Breast epithelium (tissue), 3 donors: ENCODE results near the gene BTK.

Experiments used
- POLR2A ChIP-seq: fragments of 450-650 bp; IDR thresholded peaks from one replicate; pipeline ENCODE4 v1.6.1; 2016; ENCODE audit warnings: antibody characterized with exemption, mild to moderate bottlenecking, moderate library complexity
- TF ChIP-seq, protein P1 (sequence below), 3 donors: fragments of 450-650 bp; IDR thresholded peaks; one replicate each; pipeline ENCODE4 v1.5.1; 2016 to 2017; ENCODE audit warnings: antibody characterized with exemption in 3 of 3, mild to moderate bottlenecking in 3 of 3, moderate library complexity in 3 of 3

DNA sequence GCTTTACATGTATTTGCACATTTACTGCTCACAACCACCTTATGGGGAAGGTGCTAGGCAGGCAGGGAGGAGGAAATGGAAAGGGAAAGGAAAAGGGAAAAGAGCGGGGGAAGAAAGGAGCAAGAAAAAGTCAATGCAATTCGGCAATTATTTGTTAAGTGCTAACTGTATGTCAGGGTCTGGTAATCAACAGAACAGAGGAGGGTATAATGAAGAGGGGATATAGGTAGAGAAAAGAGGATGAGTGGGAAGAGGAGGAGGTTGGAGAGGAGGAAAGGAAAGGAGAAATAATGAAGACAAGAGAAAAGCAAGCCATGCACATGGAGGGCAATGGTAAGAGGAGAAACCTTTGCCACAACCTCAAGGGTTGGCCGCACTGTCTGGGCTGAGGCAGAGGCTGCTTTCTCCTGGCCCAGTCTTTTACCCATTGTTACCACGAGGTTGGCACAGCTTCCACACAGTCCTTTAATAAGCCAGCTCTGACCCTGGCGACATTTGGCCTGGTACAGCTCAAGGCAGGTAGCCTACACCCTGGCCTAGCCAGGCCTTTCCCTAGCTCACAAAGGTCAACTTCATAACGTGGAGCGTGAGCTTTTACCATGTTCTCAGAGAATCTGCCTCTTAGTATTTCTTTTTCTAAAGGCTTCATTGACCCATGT is 836 bp downstream of the BTK start:
- TF ChIP-seq, protein P1, sequence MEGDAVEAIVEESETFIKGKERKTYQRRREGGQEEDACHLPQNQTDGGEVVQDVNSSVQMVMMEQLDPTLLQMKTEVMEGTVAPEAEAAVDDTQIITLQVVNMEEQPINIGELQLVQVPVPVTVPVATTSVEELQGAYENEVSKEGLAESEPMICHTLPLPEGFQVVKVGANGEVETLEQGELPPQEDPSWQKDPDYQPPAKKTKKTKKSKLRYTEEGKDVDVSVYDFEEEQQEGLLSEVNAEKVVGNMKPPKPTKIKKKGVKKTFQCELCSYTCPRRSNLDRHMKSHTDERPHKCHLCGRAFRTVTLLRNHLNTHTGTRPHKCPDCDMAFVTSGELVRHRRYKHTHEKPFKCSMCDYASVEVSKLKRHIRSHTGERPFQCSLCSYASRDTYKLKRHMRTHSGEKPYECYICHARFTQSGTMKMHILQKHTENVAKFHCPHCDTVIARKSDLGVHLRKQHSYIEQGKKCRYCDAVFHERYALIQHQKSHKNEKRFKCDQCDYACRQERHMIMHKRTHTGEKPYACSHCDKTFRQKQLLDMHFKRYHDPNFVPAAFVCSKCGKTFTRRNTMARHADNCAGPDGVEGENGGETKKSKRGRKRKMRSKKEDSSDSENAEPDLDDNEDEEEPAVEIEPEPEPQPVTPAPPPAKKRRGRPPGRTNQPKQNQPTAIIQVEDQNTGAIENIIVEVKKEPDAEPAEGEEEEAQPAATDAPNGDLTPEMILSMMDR (IDR thresholded peaks at IDR 0.05): no peak
- no peak for TF ChIP-seq POLR2A
